Activated naive CD8-positive, alpha-beta T cell treated with anti-CD3 and anti-CD28 coated beads, Interleukin-2, amount 50 U/mL, for 16 hours (primary cell): ENCODE measurements around the gene SNED1.

Experiments used
- DNase-seq: peaks from one replicate; pipeline ENCODE4 v3.0.0-alpha.2; 2020; ENCODE audit warnings: low read depth, low spot score

SNED1 gene

DNA sequence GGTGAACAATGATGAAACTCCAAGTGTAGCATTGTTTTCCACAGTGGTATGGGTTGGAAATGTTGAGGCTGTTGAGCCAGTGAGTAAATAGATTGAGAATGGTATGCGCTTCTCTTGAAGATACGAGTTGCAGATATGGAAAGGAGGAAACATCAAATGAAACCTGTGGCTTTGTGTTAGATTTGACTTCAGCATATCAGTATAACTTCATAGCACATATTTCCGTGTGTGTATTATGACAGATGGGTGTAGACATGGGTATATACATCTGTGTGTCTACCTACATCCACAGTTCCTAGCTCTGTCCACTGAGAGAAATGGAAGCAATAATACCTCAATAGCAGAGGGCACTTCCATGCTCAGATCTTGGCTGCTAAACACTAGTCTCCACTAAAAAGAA lies 8.0 kb downstream of the SNED1 start:
- DNase-seq = no peak

DNA sequence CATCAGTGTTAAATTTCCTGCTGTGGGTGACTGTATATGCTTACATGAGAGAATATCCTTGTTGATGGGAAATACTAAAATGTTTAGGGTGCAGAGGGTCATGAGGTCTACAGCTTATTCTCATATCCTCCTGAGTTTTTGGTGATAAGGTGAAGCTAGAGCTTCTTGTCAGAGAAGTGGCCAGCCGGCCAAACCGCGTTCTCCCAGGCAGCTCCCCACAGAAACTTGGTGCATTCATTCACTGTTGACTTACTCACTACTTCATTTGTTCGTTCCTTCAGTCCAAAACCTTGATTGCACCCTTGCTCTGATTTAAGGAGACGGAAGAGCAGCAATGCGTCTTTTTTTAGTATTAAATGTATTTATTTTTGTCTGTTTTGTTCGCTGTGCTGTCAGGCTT lies 8.7 kb downstream of the SNED1 start:
- DNase-seq = no peak

DNA sequence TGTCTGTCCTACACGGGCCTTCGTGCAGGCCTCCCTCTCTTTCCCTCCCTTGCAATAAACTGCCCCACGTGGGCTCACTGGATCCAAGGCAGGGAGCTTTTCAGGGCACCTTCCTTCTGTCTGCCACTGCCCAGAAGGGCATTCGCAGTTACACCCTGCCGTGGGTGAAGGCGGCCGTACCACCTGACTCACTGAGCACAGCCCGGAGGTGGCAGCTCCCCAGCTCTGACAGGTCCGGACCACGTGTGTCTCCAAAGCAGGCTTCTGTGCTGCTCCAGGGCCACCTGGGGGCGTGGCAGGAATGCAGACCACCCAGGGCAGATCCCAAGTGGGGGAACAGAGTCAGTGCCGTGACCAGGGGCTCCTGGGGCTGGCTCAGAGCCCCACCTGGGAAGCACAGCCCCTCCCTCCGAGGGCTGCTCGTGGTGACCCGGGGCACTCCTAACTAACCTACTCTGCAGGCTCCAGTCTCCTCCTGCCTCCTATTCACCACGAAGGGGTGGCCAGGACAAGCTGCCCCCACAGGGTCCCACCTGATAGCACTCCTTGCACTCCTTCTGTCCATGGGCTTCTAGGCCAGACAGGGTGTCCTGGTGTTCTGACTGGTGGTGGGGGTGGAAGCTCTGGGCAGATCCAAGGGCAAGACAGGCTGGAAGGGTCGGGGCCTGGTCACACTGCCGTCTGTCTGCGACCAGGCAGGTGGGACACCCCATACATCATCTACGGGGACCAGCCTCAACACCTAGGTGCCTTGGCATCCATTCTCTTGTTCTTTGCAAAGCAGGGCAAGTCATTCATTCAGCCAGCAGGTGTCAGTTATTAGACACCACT lies 9.7 kb downstream of the SNED1 start:
- no peak for DNase-seq

- no peak for DNase-seq
Measured at GRCh38 chr2:241008711-241009121, 10.3 kb downstream of the SNED1 start.

GRCh38 chr2:241009191-241009590 lies 10.8 kb downstream of the SNED1 start:
- no peak for DNase-seq

GRCh38 chr2:241009601-241010530 lies 11.4 kb downstream of the SNED1 start:
- no peak for DNase-seq

- DNase-seq = no peak
Measured at GRCh38 chr2:241010531-241011295, 12.3 kb downstream of the SNED1 start.

GRCh38 chr2:241011296-241011600 lies 12.8 kb downstream of the SNED1 start:
- DNase-seq = no peak

DNA sequence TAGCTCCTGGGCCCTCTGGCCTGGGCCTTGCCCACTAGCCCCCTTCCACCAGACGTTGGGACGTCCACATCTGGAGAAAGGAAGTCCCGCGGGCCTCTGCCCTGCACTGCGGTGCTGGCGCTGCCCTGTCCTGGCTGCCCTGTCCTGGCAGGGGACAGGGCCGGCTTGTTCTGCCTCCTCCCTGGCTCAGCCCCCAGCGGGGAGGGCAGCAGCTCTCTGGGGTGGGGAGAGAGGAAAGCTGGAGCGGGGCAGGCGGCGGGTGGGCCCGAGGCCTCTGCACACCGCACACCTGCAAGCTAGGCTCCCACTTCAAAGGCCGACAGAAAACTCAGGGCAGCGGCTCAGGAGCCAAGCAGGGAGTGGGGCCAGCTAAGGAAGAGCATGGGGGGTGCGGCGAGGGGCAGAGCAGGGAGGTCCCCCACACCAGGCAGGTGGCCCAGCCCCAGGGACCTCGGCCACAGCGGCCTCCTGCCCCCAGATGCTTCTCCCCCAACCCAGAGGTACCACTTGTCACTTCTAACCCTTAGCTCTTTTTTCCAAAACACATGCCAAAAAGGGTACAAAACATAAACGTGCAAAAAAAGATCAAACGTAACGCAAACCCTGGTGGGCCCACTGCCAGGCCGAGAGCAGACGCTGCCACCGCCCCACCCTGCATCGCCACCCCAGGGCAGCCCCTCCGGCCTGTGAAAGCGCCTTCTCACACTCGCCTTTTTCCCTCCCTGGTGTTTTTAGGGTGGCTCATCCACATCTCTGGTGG lies 13.5 kb downstream of the SNED1 start:
- no peak for DNase-seq

DNA sequence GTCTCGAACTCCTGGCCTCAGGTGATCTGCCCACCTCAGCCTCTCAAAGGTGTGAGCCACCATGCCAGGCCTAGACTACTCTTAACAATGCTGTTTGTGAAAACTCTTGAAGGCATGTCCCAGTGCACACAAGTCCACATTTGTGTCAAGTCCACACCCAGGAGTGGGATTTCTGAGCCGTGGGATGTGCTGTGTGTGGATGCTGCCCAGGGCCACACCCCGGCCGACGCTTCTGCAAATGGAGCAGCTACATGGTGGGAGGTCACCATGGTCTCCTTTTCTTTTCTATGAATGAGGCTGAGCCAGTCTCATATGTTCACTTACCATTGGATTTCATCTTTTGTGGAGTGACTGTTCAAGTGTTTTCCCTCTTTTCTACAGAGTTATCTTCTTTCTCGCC lies 15.8 kb downstream of the SNED1 start:
- no peak for DNase-seq

- no peak for DNase-seq
Measured at GRCh38 chr2:241014764-241015163, 16.3 kb downstream of the SNED1 start.

GRCh38 chr2:241015439-241015838 lies 17.0 kb downstream of the SNED1 start:
- no peak for DNase-seq

DNA sequence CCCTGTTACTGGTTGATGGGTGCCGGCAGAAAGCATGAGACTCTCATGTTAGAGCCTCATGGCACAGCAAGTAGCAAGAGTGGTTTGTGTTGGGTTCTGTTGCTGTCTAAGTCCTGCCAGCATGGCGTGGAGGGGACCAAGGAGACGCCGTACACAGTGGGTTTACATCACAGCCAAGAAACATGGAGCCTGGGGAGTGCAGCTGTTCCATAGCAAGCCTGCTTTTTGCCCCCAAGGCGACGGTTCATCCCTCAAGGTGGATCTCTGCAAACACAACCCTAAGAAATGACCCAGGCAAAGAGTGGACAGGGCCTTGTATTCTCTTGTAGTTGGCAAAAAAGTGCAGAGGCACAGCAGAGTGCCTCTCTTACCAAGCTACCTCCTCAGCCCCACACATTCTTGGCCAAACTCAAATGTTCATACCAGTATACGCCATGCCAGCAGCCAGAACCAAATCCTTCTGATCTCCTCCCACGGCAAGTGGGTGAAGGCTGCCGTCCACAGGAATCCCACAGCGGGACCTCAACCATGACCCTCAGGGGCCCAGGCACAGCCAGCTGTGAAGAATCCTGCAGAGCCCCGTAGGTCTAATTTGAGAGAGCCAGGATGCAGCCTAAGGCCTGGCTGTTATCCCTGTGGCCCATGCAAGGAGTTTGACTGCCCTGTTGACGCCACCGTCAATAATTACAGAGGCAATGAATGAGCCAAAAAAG lies 19.0 kb downstream of the SNED1 start:
- no peak for DNase-seq

- DNase-seq = no peak
Measured at GRCh38 chr2:241018051-241018891, 19.9 kb downstream of the SNED1 start.

DNA sequence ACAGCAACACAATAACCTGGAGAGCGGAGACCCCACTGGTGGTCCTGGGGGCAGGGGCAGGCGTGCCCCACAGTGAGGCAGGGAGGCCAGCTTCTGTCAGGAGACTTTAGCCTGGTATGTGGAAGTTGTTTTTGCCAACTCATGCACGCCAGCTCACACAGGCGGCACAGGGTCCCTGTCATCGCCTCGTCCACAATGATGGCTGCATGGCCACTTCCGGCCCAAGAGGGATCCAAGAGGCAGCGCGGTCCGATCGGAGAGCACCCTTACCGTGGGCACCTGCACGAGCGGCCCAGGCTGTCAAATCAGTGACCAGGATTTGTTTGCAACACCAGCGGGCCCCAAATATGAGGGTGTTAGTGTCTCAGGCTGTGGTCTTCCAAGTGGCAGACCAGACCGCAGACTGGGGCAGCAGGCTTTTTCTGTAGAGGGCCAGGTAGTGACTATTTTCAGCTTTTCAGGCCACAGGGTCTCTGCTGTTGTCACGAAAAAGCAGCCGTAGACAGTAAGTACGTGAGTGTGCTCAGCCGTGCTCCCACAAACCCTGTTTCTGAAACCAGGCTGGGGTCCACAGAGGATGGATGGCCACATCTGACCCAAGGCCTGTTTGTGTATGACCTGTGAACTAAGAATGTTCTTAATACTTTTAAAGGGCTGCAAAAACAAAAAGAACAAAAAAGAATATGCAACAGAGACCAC lies 21.2 kb downstream of the SNED1 start:
- no peak for DNase-seq

GRCh38 chr2:241020201-241020600 lies 21.8 kb downstream of the SNED1 start:
- no peak for DNase-seq

DNA sequence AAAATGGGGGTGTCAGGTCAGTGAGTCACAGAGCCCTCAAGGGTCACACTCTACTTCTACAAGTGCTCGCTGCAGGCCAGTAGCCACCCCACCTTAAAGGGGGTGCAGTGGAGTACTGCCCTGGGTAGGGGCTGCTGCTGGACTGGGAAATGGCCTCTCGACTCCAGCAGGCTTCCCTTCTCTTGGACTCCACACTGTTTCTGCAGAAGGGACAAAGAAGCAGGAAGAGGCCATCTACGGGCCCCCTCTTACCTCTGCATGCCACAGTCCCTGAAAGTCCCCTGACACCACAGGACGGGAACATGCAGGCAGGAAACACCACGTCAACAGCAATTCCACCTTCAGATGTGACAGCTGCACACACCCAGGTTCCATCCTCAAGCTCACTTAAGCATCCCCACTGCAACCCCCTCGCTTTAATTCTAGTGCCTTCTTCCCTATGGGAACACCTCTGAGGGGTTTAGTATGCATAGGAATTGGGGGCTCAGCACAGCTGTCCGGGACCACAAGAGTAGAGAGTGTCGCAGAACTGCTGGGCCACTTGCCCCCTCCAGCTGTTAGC lies 22.3 kb downstream of the SNED1 start:
- DNase-seq = no peak

GRCh38 chr2:241025639-241026038 lies 27.2 kb downstream of the SNED1 start:
- no peak for DNase-seq
